Measurements from ENCODE around the gene TRPM8. TPM values are rescaled to one million over a fixed set of nuclear protein-coding genes. Genes with fewer than 3 reads are reported as not detected.

The TRPM8 gene
- total and polyA plus RNA-seq, 2 experiments from 2014 or later, result 0.16 to 0.33 TPM

DNA sequence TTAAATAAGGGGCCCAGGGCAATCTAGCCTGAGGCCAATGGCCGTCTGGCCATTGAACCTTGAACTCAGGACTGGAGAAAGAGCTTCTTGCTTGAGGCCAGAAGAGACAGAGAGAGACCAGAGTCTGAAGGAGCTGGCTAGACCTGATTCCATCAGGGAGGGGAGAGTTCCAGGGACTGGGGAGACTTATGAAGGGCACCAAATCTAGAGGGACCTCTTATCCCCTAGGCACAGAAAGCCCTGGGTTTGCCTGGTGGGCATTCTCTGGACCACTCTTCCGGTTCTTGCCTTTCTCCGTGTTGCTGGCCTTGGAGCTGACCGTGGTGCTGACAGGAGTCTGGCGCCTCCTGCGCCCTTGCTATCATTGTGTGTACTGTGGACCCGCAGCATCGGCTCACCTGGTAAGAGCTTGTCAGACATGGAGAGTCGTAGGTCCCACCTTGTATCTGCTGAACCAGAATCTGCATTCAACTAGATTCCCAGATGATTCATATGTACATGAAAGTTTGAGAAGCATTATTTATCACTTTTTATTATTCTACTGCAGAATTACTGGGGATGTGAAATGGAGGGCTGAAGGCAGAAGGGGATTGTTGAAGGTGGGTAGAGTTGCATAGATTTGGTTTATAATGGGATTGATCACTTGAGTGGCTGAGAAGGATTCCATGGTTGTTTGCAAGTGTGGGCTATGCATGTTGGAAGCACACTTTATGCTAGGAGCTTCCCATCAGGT lies 4.3 kb upstream of the TRPM8 start:
- Histone ChIP-seq H3K36me3 (replicated peaks; ENCODE audit: insufficient read depth, low read depth) (no peaks in the 10 kb centered on the region), H3K27me3 (peaks cover 20% of the 10 kb centered on the region), H2AFZ (no peak overlapping the region), H3K4me3 (no peak overlapping the region), H3K79me2 (no peaks in the 10 kb centered on the region), H3K4me2 (no peak overlapping the region), H3K4me1 (ENCODE audit: insufficient read depth) (no peaks in the 10 kb centered on the region), H3K9me2 (replicated peaks; ENCODE audit: insufficient read depth) (no peaks in the 10 kb centered on the region), H3K9me3 (ENCODE audit: low read depth) (no peaks in the 10 kb centered on the region), H4K20me1 (ENCODE audit: insufficient read depth, poor library complexity, severe bottlenecking) (no peaks in the 10 kb centered on the region), H3K27ac (no peak overlapping the region)
- TF ChIP-seq, protein P1, sequence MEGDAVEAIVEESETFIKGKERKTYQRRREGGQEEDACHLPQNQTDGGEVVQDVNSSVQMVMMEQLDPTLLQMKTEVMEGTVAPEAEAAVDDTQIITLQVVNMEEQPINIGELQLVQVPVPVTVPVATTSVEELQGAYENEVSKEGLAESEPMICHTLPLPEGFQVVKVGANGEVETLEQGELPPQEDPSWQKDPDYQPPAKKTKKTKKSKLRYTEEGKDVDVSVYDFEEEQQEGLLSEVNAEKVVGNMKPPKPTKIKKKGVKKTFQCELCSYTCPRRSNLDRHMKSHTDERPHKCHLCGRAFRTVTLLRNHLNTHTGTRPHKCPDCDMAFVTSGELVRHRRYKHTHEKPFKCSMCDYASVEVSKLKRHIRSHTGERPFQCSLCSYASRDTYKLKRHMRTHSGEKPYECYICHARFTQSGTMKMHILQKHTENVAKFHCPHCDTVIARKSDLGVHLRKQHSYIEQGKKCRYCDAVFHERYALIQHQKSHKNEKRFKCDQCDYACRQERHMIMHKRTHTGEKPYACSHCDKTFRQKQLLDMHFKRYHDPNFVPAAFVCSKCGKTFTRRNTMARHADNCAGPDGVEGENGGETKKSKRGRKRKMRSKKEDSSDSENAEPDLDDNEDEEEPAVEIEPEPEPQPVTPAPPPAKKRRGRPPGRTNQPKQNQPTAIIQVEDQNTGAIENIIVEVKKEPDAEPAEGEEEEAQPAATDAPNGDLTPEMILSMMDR (IDR thresholded peaks at IDR 0.05; ENCODE audit: poor library complexity), result no peak
- no peak for TF ChIP-seq EZH2phosphoT487 (IDR thresholded peaks at IDR 0.05; ENCODE audit: low read depth, severe bottlenecking, unreplicated experiment)
- TF ChIP-seq EZH2 (IDR thresholded peaks at IDR 0.05; ENCODE audit: borderline replicate concordance), result no peak
- WGBS (ENCODE audit: low lambda C conversion rate, missing lambda C conversion rate), result 16% methylated on average over 9 of the region's 9 CpGs
- peak; percentile 78 for DNase-seq (ENCODE audit: low spot score)

DNA sequence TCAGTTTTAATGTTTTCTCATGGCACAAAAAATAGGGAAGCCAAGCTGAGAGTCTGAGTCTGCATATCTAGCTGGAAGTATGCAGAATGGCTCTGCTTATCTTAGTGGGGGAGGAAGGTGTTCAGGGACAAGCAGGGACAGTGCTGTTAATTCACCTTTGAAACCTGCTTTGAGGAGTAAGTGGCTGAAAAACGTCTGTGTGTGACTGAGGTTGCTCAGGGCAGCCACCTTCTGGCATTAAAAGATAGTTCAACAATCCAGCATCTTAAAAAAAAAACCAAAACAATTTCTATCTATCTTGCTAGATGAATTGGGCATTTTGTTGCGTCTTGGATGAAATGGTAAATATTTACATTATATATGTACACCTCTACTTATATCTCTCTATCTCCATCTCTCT lies 2.0 kb upstream of the TRPM8 start:
- Histone ChIP-seq H3K9me3 (ENCODE audit: low read depth) (no peaks in the 10 kb centered on the region), H3K4me2 (no peak overlapping the region), H3K36me3 (replicated peaks; ENCODE audit: insufficient read depth, low read depth) (no peaks in the 10 kb centered on the region), H3K4me1 (ENCODE audit: insufficient read depth) (no peaks in the 10 kb centered on the region), H3K79me2 (no peaks in the 10 kb centered on the region), H4K20me1 (ENCODE audit: insufficient read depth, poor library complexity, severe bottlenecking) (no peaks in the 10 kb centered on the region), H2AFZ (no peak overlapping the region), H3K9me2 (replicated peaks; ENCODE audit: insufficient read depth) (no peaks in the 10 kb centered on the region), H3K4me3 (no peak overlapping the region), H3K27ac (no peak overlapping the region), H3K27me3 (peaks cover 32% of the 10 kb centered on the region)
- 15% methylated on average over 2 of the region's 2 CpGs for WGBS (ENCODE audit: low lambda C conversion rate, missing lambda C conversion rate)
- TF ChIP-seq, protein P1 (IDR thresholded peaks at IDR 0.05; ENCODE audit: poor library complexity), result peak; percentile 39
- no peak for TF ChIP-seq EZH2 (IDR thresholded peaks at IDR 0.05; ENCODE audit: borderline replicate concordance)
- peak; percentile 26 for DNase-seq (ENCODE audit: low spot score)

DNA sequence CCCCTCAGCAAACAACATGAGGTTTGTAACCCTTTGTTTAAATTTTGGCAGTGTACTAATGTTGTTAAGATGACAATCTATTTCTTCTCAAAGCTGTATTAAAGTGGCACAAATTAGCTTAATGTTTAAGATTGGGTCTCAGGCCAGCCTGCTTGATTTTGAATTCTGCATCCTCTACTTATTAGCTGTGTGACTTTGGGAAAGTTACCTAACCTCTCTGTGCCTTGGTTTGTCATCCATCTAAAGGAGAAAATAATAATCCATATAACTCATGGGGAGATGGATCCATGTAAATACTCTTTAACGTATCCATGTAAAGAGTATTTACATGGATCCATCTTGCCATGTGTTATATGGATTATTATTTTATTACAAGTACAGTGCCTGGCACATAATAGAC lies 2.1 kb downstream of the TRPM8 start:
- H4K20me1 ChIP-seq (ENCODE audit: insufficient read depth, poor library complexity, severe bottlenecking), result no peaks in the 10 kb centered on the region
- no peak overlapping the region for H3K4me3 ChIP-seq
- H3K9me2 ChIP-seq (replicated peaks; ENCODE audit: insufficient read depth), result no peaks in the 10 kb centered on the region
- H3K9me3 ChIP-seq (ENCODE audit: low read depth), result no peaks in the 10 kb centered on the region
- no peaks in the 10 kb centered on the region for H3K79me2 ChIP-seq
- H3K4me1 ChIP-seq (ENCODE audit: insufficient read depth), result no peaks in the 10 kb centered on the region
- no peaks in the 10 kb centered on the region for H3K36me3 ChIP-seq (replicated peaks; ENCODE audit: insufficient read depth, low read depth)
- H3K27ac ChIP-seq, result no peak overlapping the region
- no peak overlapping the region for H3K4me2 ChIP-seq
- H2AFZ ChIP-seq, result no peak overlapping the region
- peaks cover 33% of the 10 kb centered on the region for H3K27me3 ChIP-seq
- no peak for DNase-seq (ENCODE audit: low spot score)
- TF ChIP-seq EZH2phosphoT487 (IDR thresholded peaks at IDR 0.05; ENCODE audit: low read depth, severe bottlenecking, unreplicated experiment) (no peak), EZH2 (IDR thresholded peaks at IDR 0.05; ENCODE audit: borderline replicate concordance) (no peak)
- TF ChIP-seq, protein P1 (IDR thresholded peaks at IDR 0.05; ENCODE audit: poor library complexity), result no peak
- 94% methylated on average over 1 of the region's 1 CpG for WGBS (ENCODE audit: low lambda C conversion rate, missing lambda C conversion rate)
